ENCODE results near the gene NEU1.

The NEU1 gene

GRCh38 chr6:31831350-31832215 is 31.0 kb downstream of the NEU1 start:
- no peak for ATAC-seq
- TF ChIP-seq, protein P1, sequence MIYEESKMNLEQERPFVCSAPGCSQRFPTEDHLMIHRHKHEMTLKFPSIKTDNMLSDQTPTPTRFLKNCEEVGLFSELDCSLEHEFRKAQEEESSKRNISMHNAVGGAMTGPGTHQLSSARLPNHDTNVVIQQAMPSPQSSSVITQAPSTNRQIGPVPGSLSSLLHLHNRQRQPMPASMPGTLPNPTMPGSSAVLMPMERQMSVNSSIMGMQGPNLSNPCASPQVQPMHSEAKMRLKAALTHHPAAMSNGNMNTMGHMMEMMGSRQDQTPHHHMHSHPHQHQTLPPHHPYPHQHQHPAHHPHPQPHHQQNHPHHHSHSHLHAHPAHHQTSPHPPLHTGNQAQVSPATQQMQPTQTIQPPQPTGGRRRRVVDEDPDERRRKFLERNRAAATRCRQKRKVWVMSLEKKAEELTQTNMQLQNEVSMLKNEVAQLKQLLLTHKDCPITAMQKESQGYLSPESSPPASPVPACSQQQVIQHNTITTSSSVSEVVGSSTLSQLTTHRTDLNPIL (CRISPR knock-in tag; IDR thresholded peaks at IDR 0.05; ENCODE audit: low read depth): no peak
- TF ChIP-seq TCF4 (CRISPR knock-in tag; IDR thresholded peaks at IDR 0.05; ENCODE audit: borderline replicate concordance) (no peak), ESRRG (CRISPR knock-in tag; IDR thresholded peaks at IDR 0.05) (no peak), OSR1 (CRISPR knock-in tag; IDR thresholded peaks at IDR 0.05) (no peak), ISL1 (CRISPR knock-in tag; IDR thresholded peaks at IDR 0.05) (no peak), CSDC2 (CRISPR knock-in tag; IDR thresholded peaks at IDR 0.05) (no peak), ZFP3 (CRISPR knock-in tag; IDR thresholded peaks at IDR 0.05) (no peak), ZFP30 (CRISPR knock-in tag; IDR thresholded peaks at IDR 0.05) (no peak), GLIS3 (CRISPR knock-in tag; IDR thresholded peaks at IDR 0.05) (no peak), ZNF565 (CRISPR knock-in tag; conservative IDR thresholded peaks at IDR 0.05; ENCODE audit: low read depth) (no peak), TOX (CRISPR knock-in tag; IDR thresholded peaks at IDR 0.05; ENCODE audit: borderline replicate concordance) (no peak), ZNF8 (CRISPR knock-in tag; IDR thresholded peaks at IDR 0.05) (no peak), ZNF70 (CRISPR knock-in tag; IDR thresholded peaks at IDR 0.05) (no peak)
- TF ChIP-seq, protein P2, sequence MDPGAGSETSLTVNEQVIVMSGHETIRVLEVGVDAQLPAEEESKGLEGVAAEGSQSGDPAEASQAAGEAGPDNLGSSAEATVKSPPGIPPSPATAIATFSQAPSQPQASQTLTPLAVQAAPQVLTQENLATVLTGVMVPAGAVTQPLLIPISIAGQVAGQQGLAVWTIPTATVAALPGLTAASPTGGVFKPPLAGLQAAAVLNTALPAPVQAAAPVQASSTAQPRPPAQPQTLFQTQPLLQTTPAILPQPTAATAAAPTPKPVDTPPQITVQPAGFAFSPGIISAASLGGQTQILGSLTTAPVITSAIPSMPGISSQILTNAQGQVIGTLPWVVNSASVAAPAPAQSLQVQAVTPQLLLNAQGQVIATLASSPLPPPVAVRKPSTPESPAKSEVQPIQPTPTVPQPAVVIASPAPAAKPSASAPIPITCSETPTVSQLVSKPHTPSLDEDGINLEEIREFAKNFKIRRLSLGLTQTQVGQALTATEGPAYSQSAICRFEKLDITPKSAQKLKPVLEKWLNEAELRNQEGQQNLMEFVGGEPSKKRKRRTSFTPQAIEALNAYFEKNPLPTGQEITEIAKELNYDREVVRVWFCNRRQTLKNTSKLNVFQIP (CRISPR knock-in tag; IDR thresholded peaks at IDR 0.05; ENCODE audit: borderline replicate concordance, low read depth): no peak
- TF ChIP-seq, protein P3, sequence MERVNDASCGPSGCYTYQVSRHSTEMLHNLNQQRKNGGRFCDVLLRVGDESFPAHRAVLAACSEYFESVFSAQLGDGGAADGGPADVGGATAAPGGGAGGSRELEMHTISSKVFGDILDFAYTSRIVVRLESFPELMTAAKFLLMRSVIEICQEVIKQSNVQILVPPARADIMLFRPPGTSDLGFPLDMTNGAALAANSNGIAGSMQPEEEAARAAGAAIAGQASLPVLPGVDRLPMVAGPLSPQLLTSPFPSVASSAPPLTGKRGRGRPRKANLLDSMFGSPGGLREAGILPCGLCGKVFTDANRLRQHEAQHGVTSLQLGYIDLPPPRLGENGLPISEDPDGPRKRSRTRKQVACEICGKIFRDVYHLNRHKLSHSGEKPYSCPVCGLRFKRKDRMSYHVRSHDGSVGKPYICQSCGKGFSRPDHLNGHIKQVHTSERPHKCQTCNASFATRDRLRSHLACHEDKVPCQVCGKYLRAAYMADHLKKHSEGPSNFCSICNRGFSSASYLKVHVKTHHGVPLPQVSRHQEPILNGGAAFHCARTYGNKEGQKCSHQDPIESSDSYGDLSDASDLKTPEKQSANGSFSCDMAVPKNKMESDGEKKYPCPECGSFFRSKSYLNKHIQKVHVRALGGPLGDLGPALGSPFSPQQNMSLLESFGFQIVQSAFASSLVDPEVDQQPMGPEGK (CRISPR knock-in tag; IDR thresholded peaks at IDR 0.05; ENCODE audit: borderline replicate concordance): no peak
- TF ChIP-seq, protein P4, sequence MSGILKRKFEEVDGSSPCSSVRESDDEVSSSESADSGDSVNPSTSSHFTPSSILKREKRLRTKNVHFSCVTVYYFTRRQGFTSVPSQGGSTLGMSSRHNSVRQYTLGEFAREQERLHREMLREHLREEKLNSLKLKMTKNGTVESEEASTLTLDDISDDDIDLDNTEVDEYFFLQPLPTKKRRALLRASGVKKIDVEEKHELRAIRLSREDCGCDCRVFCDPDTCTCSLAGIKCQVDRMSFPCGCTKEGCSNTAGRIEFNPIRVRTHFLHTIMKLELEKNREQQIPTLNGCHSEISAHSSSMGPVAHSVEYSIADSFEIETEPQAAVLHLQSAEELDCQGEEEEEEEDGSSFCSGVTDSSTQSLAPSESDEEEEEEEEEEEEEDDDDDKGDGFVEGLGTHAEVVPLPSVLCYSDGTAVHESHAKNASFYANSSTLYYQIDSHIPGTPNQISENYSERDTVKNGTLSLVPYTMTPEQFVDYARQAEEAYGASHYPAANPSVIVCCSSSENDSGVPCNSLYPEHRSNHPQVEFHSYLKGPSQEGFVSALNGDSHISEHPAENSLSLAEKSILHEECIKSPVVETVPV (CRISPR knock-in tag; IDR thresholded peaks at IDR 0.05): no peak
- TF ChIP-seq, protein P5, sequence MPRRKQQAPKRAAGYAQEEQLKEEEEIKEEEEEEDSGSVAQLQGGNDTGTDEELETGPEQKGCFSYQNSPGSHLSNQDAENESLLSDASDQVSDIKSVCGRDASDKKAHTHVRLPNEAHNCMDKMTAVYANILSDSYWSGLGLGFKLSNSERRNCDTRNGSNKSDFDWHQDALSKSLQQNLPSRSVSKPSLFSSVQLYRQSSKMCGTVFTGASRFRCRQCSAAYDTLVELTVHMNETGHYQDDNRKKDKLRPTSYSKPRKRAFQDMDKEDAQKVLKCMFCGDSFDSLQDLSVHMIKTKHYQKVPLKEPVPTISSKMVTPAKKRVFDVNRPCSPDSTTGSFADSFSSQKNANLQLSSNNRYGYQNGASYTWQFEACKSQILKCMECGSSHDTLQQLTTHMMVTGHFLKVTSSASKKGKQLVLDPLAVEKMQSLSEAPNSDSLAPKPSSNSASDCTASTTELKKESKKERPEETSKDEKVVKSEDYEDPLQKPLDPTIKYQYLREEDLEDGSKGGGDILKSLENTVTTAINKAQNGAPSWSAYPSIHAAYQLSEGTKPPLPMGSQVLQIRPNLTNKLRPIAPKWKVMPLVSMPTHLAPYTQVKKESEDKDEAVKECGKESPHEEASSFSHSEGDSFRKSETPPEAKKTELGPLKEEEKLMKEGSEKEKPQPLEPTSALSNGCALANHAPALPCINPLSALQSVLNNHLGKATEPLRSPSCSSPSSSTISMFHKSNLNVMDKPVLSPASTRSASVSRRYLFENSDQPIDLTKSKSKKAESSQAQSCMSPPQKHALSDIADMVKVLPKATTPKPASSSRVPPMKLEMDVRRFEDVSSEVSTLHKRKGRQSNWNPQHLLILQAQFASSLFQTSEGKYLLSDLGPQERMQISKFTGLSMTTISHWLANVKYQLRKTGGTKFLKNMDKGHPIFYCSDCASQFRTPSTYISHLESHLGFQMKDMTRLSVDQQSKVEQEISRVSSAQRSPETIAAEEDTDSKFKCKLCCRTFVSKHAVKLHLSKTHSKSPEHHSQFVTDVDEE (CRISPR knock-in tag; IDR thresholded peaks at IDR 0.05): no peak

- no peak for ATAC-seq
These were observed 31.7 kb downstream of the NEU1 start for GRCh38 chr6:31830886-31831335.

More at GRCh38 chr6:31830886-31831335, 31.7 kb downstream of the NEU1 start:
- TF ChIP-seq, protein P3 (CRISPR knock-in tag; IDR thresholded peaks at IDR 0.05; ENCODE audit: borderline replicate concordance): no peak
- TF ChIP-seq PPARA (CRISPR knock-in tag; IDR thresholded peaks at IDR 0.05; ENCODE audit: borderline replicate concordance): no peak
- no peak for TF ChIP-seq ZNF70 (CRISPR knock-in tag; IDR thresholded peaks at IDR 0.05)
- TF ChIP-seq RARB (CRISPR knock-in tag; IDR thresholded peaks at IDR 0.05): no peak
